GM13977 (cell line): ENCODE measurements around the gene STXBP6.

Source experiments
- DNase-seq: peaks from one replicate; pipeline ENCODE4 v3.0.0; 2012; ENCODE audit warnings: low spot score
- in situ Hi-C: fragments of 300-500 bp; cut with MboI; formaldehyde crosslinking; loops from one replicate; pipeline ENCODE4 v1.12.0; 2022; ENCODE audit warnings: low sequenced_read_pairs, low pct_unique_long_range_greater_than_20kb, mixed read lengths, inconsistent platforms; ENCODE audit not compliant: unreplicated experiment
- TF ChIP-seq, protein P1 (sequence below): IDR thresholded peaks from 2 replicates; pipeline ENCODE4 v1.5.1; 2012; ENCODE audit warnings: mild to moderate bottlenecking, control low read depth; ENCODE audit not compliant: insufficient read depth; ENCODE audit errors: extremely low read depth, missing control alignments

Gene STXBP6

DNA sequence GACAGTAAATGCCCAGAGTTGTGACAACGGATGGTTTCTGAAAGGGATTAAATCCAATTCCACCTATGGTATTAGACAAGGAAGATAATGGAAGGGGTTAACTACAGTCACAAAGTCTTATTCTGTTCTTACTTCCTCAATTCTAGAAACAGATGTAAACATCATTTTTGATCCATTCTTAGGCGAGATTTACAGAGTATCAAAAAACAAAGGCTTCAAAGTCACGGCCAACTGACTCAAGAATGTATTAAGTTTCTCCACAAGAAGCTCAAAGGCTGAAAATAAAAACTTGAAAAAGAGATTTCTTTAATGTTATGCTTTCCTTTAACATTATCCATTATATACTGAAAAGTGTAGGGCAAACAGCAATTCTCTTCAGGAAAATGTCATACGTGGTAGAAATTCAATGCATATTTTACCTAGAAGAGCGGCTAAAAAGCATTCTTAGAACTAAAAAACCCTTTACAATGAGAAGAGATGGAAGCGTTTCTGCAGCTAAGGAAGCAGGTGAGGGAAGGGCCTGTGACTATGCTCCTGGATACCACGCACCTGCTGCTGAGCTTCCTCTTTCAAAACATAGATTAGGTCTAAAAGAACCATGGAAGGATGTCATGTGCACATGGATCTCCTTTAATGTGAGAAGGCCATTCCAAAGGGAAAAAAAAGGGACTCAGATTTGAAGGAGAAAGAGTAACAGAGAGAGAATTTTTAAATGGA is 185.8 kb downstream of the STXBP6 start:
- TF ChIP-seq, protein P1, sequence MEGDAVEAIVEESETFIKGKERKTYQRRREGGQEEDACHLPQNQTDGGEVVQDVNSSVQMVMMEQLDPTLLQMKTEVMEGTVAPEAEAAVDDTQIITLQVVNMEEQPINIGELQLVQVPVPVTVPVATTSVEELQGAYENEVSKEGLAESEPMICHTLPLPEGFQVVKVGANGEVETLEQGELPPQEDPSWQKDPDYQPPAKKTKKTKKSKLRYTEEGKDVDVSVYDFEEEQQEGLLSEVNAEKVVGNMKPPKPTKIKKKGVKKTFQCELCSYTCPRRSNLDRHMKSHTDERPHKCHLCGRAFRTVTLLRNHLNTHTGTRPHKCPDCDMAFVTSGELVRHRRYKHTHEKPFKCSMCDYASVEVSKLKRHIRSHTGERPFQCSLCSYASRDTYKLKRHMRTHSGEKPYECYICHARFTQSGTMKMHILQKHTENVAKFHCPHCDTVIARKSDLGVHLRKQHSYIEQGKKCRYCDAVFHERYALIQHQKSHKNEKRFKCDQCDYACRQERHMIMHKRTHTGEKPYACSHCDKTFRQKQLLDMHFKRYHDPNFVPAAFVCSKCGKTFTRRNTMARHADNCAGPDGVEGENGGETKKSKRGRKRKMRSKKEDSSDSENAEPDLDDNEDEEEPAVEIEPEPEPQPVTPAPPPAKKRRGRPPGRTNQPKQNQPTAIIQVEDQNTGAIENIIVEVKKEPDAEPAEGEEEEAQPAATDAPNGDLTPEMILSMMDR: no peak
- in situ Hi-C loops: no loop called here
- DNase-seq: no peak

DNA sequence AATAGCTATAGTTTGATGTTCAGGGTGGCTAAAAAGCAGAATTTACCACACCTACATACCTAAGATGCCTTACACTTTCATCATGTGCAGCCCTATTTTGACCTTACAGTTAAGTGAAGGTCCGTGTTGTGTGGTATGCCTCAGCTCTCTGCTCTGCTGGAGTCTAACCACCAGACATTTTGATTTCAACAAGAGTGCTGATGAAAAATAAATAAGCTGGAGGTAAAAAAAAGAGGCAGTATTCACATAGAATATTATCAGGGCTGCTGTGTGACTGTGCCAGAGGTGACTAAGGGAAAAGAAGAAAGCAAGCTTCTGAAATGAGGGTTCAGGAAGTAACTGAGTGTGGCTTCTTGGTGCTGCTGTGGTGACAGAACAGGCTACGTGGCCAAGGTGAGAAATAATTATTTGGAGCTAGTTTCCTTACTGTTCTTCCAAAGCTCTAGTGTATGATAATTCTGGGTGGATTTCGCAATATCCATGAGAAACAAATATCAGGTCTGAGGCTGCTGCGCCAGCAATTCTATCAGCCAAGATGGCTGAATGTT is 188.8 kb downstream of the STXBP6 start:
- in situ Hi-C loops: no loop called here
- no peak for DNase-seq
- TF ChIP-seq, protein P1: no peak

DNA sequence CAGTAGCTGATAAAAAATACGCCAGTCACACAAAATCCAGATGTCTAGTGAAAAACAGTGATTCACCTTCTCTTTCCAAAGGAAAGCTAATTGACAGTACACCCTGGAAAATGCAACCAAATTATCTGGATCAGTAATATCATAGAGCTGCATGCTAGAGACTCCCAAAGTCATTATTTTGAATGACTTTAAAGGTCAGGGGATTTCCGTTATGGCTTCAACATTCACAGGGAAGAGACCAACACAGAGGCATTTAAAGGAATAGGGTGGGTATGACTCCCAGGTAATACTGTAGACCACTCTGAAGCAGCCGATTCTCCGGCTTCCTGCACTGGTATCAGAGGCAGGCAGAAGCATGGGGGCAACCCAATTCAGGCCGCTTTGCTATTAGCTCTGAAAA is 190.4 kb downstream of the STXBP6 start:
- in situ Hi-C loops: no loop called here
- DNase-seq: no peak
- TF ChIP-seq, protein P1: no peak

DNA sequence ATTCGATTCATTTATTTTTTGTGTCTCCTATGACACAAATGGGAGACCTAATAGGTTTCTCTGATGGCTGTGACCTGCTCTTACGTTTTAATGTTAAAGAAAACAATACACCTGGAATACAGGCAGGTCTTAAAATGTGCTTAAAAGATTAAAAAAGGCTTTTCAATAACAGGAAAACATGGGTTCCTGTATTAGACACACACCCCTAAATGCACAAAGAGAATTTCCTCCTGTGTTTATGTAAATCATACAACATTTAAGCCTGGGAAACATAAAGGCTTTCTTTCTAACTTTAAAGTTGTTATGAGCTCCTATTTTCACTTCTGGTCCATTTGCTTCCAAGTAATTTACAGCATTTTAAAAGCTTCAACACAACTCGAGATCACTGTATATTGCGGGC is 191.3 kb downstream of the STXBP6 start:
- in situ Hi-C loops: no loop called here
- DNase-seq: no peak
- TF ChIP-seq, protein P1: no peak

DNA sequence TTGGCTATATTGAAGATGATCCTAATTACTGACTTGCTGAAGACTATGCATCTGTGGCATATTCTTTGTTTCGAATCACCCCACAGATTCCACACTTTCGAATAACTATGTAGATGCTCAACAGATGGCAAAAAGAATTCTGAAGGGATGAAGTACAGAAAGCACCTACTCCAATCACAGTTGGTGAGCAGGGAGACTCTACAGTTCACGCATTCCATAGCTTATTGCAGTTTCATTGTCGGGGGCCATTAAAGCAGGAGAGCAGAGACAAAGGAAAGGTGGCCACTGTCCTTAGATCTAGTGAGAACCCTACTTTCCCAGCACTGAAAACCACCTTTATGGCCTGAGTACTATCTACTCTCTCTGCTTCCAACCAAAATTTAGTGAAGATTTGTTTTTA is 191.9 kb downstream of the STXBP6 start:
- TF ChIP-seq, protein P1: no peak
- DNase-seq: no peak
- in situ Hi-C loops: no loop called here

DNA sequence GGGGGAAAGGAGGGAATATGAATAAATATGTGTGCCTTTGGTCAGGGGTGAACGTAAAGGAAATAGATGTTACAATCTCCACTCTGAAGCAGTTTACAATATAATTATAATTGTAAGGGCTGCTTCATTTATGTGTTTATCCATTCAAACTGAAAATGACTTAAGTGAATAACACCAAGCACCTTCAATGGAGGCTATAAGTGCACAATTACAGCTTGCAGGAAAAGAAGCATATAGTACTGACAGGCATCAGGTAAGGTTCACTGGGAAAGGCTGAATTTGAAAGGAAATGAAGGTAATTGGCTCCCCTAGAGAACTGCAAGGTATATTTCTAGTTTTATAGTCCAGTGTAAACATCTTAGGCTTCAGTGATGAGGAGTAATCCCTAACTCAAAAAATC is 192.7 kb downstream of the STXBP6 start:
- no peak for DNase-seq
- TF ChIP-seq, protein P1: no peak
- in situ Hi-C loops: no loop called here
